Fibroblast of the aortic adventitia (primary cell): Measurements from ENCODE around the gene HOXA4. TPM values are rescaled to one million over a fixed set of nuclear protein-coding genes. Genes with fewer than 3 reads are reported as not detected.

ENCODE experiments used
- DNase-seq: peaks from one replicate; pipeline ENCODE4 v3.0.0-alpha.2; 2010; ENCODE audit warnings: low read depth
- H3K4me3 ChIP-seq: 2 replicates; pipeline ENCODE4 v1.5.1; 2011; ENCODE audit warnings: low read depth, mild to moderate bottlenecking, control low read depth, low read length, moderate library complexity
- total RNA-seq: library from RNA; depleted of rRNA; stranded (reverse); fragments of >200 nt; gene quantifications from 2 replicates; pipeline ENCODE4 v1.2.3, GENCODE V29; 2012; ENCODE audit warnings: low replicate concordance
- TF ChIP-seq, protein P1 (sequence below): IDR thresholded peaks from 2 replicates; pipeline ENCODE4 v1.5.1; 2011; ENCODE audit warnings: mild to moderate bottlenecking, low read length, control low read depth, inconsistent platforms; ENCODE audit not compliant: insufficient read depth

Gene HOXA4
- total RNA-seq, 1 donor: 0.99 TPM

DNA sequence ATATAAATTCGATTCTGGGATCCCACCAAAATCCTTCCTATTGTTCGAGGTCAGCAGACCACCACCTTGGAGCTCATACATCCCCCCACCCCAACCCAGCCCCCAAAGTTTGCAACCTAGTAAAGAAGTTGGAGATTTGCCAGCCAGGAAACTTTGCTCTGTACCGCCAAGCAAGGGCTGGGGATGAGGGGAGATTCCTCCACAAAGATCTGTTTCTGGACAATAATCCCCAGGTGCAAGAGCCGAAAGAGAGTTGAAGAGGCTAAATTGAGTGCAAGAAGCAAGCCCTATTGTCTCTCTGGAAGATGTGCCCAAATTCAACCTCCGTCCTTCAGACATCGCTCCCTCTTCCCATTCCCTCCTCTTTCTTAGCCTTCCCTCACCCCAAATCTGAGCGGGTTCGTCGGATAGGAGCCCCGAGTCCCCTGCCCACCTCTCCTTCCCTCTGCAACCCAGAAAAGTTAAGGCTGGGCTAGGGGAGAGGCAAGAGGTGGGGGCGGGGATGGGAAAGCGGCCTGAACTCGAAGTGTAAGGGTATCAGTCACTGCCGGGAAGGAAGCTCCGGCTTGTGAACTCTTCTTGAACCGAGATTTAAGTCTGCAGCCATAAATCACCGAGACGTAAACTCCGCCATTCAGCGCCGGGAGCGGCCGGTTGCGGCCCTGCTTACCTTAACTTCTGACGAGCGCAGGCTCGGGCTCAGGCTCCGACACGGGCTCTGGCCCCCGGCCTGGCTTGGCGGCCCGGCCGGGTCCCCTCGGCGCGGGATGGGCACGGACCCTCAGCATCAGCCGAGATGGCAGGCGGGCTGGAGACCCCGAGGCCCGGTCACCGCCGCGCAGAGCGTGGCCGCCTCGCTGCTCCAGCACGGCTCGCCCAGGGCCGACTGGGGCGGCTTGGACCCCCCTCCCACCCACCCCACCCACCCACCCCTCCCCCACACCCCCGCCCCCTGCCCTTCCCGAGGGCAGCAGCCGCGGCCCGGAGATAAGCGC is 17.3 kb downstream of the HOXA4 start:
- TF ChIP-seq, protein P1, sequence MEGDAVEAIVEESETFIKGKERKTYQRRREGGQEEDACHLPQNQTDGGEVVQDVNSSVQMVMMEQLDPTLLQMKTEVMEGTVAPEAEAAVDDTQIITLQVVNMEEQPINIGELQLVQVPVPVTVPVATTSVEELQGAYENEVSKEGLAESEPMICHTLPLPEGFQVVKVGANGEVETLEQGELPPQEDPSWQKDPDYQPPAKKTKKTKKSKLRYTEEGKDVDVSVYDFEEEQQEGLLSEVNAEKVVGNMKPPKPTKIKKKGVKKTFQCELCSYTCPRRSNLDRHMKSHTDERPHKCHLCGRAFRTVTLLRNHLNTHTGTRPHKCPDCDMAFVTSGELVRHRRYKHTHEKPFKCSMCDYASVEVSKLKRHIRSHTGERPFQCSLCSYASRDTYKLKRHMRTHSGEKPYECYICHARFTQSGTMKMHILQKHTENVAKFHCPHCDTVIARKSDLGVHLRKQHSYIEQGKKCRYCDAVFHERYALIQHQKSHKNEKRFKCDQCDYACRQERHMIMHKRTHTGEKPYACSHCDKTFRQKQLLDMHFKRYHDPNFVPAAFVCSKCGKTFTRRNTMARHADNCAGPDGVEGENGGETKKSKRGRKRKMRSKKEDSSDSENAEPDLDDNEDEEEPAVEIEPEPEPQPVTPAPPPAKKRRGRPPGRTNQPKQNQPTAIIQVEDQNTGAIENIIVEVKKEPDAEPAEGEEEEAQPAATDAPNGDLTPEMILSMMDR: no peak
- peak overlapping the region; percentile 78 for H3K4me3 ChIP-seq
- DNase-seq: peak; percentile 90

DNA sequence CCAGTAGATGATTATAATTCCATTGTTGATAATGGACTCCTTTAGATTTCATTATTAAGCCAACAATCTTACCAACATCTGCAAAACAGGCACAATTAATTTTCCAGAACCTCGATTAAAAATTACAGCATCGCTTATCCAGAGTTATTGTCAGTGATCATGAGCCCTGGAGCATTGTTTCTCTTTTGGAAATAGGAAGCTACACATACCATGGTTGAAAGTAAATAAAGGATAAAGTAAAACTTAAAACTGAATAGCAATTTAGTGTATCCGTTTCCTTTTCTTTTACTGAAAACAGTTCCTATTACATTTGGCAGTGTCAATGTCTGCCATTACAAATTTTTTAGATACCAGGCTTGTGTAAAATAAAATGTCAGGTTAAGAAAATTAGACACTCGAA is 18.2 kb downstream of the HOXA4 start:
- DNase-seq: peak; percentile 31
- peak overlapping the region; percentile 78 for H3K4me3 ChIP-seq
- TF ChIP-seq, protein P1: no peak

DNA sequence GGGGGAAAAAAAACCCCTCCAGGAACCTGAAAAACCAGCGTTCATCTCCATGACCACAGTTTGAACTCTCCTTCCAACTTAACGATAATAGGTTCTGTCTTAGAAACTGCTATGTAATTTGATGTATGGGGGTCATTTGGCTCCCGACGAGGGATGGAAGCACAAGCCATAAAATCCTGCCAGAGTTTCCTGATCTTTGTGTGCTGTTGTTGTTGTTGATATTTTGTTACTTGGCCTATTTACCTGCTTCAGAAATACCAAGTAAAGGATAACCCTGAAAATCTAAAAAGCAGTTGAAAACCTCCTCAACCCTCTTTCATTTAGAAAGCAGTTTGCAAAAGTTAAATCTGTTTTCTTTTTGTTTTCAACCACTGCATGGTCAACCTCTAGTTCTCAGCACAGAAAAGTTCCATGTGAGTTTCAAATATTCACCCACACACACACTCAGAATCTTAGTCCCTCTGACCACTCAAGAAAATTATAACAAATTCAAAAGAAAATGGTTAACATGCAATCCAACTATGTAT is 18.7 kb downstream of the HOXA4 start:
- DNase-seq: no peak
- H3K4me3 ChIP-seq: peak overlapping the region; percentile 78
- TF ChIP-seq, protein P1: no peak

DNA sequence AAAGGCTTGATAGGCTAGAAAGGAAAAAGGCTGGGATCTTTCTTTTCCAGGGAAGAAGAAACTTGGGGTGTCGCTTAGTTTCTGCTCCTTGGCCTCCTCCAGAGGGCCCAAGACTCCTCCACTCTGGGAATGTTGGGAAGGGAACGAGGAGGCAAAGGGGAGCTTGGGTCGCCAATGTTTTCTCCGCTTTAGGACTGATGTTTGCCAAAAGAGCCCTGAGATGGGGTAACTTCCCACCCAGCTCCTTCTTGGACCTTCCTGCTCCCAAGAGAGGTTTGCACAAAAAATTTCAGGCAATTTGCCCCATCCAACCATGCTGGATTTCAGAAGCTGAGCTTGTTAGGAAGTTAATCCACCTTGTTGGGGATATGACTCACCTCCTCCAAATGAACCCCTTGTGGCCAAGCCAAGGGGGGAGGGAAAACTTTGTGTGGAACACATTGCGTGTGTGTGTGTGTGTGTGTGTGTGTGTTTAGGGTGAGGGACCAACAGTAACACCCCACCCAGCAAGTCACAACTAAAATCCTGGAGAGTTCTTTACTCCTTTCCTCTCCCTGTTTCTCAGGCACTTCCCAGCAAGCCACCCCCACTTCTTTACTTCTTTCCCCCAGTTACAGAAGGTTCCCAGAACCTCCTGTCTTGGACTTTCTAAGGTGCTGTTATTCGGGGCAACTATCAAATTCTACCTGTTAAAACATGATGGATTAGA is 19.4 kb downstream of the HOXA4 start:
- TF ChIP-seq, protein P1: no peak
- H3K4me3 ChIP-seq: peak overlapping the region; percentile 78

DNA sequence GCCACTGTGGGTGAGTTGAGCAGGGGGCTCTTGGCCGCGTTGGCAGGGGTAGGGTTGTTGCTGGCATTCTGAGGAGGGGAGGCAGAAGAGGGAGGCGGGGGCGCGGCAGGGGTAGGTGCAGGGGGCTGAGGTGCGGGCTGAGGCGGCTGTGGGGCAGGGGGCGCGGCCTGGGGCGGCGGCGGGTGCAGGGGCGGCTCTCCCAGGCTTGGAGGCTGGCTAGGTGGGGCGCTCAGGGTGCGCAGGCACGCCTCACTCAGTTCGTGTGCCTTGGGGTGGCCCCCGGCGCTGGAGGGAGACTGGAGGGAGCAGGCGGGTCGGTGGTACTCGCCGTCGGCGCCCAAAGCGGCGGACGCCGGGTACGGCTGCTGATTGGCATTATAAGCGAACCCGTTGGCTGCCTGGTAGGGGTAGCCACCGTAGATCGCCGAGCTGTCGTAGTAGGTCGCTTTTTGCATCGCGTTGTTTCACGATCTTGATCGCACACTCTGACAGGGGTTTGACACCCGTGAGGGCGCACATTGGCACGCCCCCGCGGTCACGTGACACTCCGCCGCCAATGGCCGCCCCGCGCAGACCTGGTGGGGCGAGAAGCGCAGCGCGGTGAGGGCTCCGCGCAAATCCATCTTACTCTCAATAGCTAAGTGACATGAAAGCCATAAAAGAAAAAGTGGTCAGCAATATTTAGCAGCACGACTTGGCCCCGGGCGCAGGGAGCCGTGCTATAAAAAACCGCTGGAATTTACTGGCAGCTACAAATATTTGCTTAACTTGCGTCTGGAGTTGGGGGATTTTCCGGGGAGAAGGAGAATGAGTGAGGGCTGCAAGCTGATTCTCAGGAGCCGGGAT is 20.1 kb downstream of the HOXA4 start:
- H3K4me3 ChIP-seq: peak overlapping the region; percentile 78
- DNase-seq: peak; percentile 90

More for the DNA sequence above, 19.4 kb downstream of the HOXA4 start:
- DNase-seq: peak; percentile 95

More for the DNA sequence above, 20.1 kb downstream of the HOXA4 start:
- TF ChIP-seq, protein P1: no peak
